SK-N-SH treated with all-trans-retinoic acid at 6 μM for 48 hours (cell line): Measurements from ENCODE around the gene CCDC69.

Experiments used
- ATAC-seq: fragments of 200-7000 bp; cut with Tn5 transposase; 3 replicates; pipeline ENCODE4 v1.9.1; 2020; ENCODE audit warnings: mild to moderate bottlenecking, moderate library complexity
- ARNTL ChIP-seq: fragments of 450-650 bp; formaldehyde crosslinking; IDR thresholded peaks from 2 replicates; pipeline ENCODE4 v1.5.0; 2020; ENCODE audit warnings: low read depth, mild to moderate bottlenecking, moderate library complexity, borderline replicate concordance
- BACH2 ChIP-seq: fragments of 250-450 bp; sonication (Bioruptor Pico); IDR thresholded peaks from 2 replicates; pipeline ENCODE4 v1.9.0; 2021; ENCODE audit warnings: mild to moderate bottlenecking, borderline replicate concordance
- CSDC2 ChIP-seq: fragments of 250-450 bp; sonication (Bioruptor Pico); IDR thresholded peaks from 2 replicates; pipeline ENCODE4 v1.5.0; 2020; ENCODE audit warnings: mild to moderate bottlenecking, moderate library complexity
- ESRRG ChIP-seq: fragments of 250-450 bp; sonication (Bioruptor Pico); IDR thresholded peaks from 2 replicates; pipeline ENCODE4 v1.6.1; 2021; ENCODE audit warnings: mild to moderate bottlenecking
- GLIS3 ChIP-seq: fragments of 250-450 bp; sonication (Bioruptor Pico); IDR thresholded peaks from 2 replicates; pipeline ENCODE4 v1.5.0; 2020; ENCODE audit warnings: mild to moderate bottlenecking, moderate library complexity
- ISL1 ChIP-seq: fragments of 250-450 bp; sonication (Bioruptor Pico); IDR thresholded peaks from 2 replicates; pipeline ENCODE4 v2.1.2; 2022; ENCODE audit warnings: mild to moderate bottlenecking, moderate library complexity
- PPARA ChIP-seq: fragments of 250-450 bp; sonication (Bioruptor Pico); IDR thresholded peaks from 2 replicates; pipeline ENCODE4 v1.5.0; 2020; ENCODE audit warnings: mild to moderate bottlenecking, borderline replicate concordance
- RARB ChIP-seq: fragments of 250-450 bp; sonication (Bioruptor Pico); IDR thresholded peaks from 2 replicates; pipeline ENCODE4 v1.8.0; 2021; ENCODE audit warnings: mild to moderate bottlenecking, moderate library complexity
- SNAI2 ChIP-seq: fragments of 250-450 bp; sonication (Bioruptor Pico); IDR thresholded peaks from 2 replicates; pipeline ENCODE4 v1.5.0; 2020; ENCODE audit warnings: mild to moderate bottlenecking, moderate library complexity
- TCF4 ChIP-seq: fragments of 250-450 bp; sonication (Bioruptor Pico); IDR thresholded peaks from 2 replicates; pipeline ENCODE4 v1.8.0; 2021; ENCODE audit warnings: mild to moderate bottlenecking, moderate library complexity, borderline replicate concordance
- ZC3H10 ChIP-seq: fragments of 250-450 bp; sonication (Bioruptor Pico); IDR thresholded peaks from 2 replicates; pipeline ENCODE4 v1.5.1; 2021; ENCODE audit warnings: mild to moderate bottlenecking, moderate library complexity
- ZFP30 ChIP-seq: fragments of 450-650 bp; formaldehyde crosslinking; IDR thresholded peaks from 2 replicates; pipeline ENCODE4 v1.5.0; 2022; ENCODE audit warnings: mild to moderate bottlenecking, moderate library complexity
- ZNF565 ChIP-seq: fragments of 450-650 bp; formaldehyde crosslinking; conservative IDR thresholded peaks from 2 replicates; pipeline ENCODE4 v1.5.0; 2020; ENCODE audit warnings: low read depth, mild to moderate bottlenecking, moderate library complexity
- ZNF70 ChIP-seq: fragments of 450-650 bp; formaldehyde crosslinking; IDR thresholded peaks from 2 replicates; pipeline ENCODE4 v1.5.0; 2020; ENCODE audit warnings: mild to moderate bottlenecking, moderate library complexity
- TF ChIP-seq, protein P1 (sequence below): fragments of 250-450 bp; sonication (Bioruptor Pico); IDR thresholded peaks from 2 replicates; pipeline ENCODE4 v1.5.0; 2020; ENCODE audit warnings: mild to moderate bottlenecking, moderate library complexity
- TF ChIP-seq, protein P2 (sequence below): fragments of 250-450 bp; sonication (Bioruptor Pico); IDR thresholded peaks from 2 replicates; pipeline ENCODE4 v1.8.0; 2020; ENCODE audit warnings: mild to moderate bottlenecking, moderate library complexity, borderline replicate concordance
- TF ChIP-seq, protein P3 (sequence below): fragments of 250-450 bp; sonication (Bioruptor Pico); IDR thresholded peaks from 2 replicates; pipeline ENCODE4 v1.5.1; 2021; ENCODE audit warnings: mild to moderate bottlenecking, moderate library complexity

The CCDC69 gene

DNA sequence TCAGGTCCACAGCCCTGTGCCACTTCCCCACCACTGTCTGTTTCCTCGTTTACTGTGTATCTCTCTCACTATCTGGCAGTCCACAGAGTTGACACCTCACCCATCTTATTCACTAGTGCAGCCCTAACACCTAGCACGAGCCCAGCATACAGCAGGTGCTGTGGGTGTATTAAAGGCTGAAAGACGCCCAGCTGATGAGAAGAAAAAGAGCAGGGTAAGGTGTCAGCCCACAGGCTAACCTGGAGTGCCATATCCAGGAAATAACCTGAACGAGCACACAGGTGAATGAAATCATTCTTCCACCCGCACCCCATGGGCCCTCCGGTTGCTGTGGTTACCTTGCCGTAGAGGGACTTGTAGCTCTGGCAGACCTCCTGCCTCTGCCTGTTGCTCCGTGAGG lies 84.9 kb downstream of the CCDC69 start:
- ATAC-seq: no peak
- no peak for TF ChIP-seq ARNTL (CRISPR knock-in tag)
- TF ChIP-seq, protein P1, sequence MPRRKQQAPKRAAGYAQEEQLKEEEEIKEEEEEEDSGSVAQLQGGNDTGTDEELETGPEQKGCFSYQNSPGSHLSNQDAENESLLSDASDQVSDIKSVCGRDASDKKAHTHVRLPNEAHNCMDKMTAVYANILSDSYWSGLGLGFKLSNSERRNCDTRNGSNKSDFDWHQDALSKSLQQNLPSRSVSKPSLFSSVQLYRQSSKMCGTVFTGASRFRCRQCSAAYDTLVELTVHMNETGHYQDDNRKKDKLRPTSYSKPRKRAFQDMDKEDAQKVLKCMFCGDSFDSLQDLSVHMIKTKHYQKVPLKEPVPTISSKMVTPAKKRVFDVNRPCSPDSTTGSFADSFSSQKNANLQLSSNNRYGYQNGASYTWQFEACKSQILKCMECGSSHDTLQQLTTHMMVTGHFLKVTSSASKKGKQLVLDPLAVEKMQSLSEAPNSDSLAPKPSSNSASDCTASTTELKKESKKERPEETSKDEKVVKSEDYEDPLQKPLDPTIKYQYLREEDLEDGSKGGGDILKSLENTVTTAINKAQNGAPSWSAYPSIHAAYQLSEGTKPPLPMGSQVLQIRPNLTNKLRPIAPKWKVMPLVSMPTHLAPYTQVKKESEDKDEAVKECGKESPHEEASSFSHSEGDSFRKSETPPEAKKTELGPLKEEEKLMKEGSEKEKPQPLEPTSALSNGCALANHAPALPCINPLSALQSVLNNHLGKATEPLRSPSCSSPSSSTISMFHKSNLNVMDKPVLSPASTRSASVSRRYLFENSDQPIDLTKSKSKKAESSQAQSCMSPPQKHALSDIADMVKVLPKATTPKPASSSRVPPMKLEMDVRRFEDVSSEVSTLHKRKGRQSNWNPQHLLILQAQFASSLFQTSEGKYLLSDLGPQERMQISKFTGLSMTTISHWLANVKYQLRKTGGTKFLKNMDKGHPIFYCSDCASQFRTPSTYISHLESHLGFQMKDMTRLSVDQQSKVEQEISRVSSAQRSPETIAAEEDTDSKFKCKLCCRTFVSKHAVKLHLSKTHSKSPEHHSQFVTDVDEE (CRISPR knock-in tag): no peak

DNA sequence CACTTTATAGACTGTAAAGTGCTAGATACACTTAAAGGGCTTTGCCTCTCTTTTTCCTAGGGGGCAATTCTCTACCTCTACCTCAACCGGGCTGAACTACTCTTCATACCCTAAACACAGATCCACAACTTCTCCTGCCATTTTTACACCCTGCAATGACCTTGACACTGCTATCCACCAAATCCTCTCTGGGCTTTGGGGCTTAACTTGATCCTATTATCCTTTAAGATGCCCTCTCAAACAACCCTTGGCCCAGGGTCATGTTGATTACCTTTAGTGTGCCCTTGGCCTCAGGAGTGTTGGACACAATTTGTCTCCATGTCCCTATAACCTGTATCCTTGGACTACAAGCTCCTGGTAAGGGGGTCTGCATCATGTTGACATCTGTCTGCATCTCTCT lies 85.8 kb downstream of the CCDC69 start:
- ATAC-seq: no peak
- TF ChIP-seq ZNF565 (CRISPR knock-in tag) (no peak), ZC3H10 (CRISPR knock-in tag) (no peak)
- TF ChIP-seq, protein P2, sequence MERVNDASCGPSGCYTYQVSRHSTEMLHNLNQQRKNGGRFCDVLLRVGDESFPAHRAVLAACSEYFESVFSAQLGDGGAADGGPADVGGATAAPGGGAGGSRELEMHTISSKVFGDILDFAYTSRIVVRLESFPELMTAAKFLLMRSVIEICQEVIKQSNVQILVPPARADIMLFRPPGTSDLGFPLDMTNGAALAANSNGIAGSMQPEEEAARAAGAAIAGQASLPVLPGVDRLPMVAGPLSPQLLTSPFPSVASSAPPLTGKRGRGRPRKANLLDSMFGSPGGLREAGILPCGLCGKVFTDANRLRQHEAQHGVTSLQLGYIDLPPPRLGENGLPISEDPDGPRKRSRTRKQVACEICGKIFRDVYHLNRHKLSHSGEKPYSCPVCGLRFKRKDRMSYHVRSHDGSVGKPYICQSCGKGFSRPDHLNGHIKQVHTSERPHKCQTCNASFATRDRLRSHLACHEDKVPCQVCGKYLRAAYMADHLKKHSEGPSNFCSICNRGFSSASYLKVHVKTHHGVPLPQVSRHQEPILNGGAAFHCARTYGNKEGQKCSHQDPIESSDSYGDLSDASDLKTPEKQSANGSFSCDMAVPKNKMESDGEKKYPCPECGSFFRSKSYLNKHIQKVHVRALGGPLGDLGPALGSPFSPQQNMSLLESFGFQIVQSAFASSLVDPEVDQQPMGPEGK (CRISPR knock-in tag): no peak

DNA sequence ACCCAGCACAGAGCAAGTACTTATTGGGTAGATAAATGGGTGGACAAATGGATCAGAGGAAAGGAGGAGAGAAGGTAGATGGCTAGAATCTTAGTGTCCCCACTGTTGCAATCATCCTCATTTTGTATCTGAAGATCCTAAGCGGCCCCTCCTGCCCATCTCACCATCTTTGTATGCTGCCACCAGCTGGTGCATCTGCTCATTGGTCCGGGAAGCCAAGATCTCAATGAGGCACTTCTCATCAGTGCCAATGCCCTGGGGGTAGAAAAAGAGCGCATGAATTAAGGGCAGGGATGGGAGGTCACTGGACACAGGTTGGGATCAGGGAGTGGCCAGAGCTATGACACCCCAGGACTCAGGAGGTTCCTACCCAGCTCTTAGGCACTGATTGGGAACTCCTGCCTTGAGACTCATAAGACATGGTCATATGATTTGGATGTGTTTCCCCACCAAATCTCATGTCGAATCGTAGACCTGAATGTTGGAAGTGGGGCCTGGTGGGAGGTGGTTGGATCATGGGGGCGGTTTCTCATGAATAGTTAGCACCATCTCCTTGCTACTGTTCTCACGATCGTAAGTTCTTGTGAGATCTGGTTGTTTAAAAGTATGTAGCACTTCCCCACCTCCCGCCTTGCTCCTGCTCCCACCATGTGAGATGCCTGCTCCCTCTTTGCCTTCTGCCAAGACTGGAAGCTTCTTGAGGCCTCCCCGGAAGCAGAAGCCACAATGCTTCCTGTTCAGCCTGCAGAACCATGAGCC lies 86.6 kb downstream of the CCDC69 start:
- no peak for ATAC-seq
- TF ChIP-seq ZFP30 (CRISPR knock-in tag) (no peak), TCF4 (CRISPR knock-in tag) (no peak), ZC3H10 (CRISPR knock-in tag) (no peak), ZNF70 (CRISPR knock-in tag) (no peak), PPARA (CRISPR knock-in tag) (no peak)
- TF ChIP-seq, protein P3, sequence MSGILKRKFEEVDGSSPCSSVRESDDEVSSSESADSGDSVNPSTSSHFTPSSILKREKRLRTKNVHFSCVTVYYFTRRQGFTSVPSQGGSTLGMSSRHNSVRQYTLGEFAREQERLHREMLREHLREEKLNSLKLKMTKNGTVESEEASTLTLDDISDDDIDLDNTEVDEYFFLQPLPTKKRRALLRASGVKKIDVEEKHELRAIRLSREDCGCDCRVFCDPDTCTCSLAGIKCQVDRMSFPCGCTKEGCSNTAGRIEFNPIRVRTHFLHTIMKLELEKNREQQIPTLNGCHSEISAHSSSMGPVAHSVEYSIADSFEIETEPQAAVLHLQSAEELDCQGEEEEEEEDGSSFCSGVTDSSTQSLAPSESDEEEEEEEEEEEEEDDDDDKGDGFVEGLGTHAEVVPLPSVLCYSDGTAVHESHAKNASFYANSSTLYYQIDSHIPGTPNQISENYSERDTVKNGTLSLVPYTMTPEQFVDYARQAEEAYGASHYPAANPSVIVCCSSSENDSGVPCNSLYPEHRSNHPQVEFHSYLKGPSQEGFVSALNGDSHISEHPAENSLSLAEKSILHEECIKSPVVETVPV (CRISPR knock-in tag): no peak
- TF ChIP-seq, protein P2 (CRISPR knock-in tag): no peak
- TF ChIP-seq, protein P1 (CRISPR knock-in tag): no peak

DNA sequence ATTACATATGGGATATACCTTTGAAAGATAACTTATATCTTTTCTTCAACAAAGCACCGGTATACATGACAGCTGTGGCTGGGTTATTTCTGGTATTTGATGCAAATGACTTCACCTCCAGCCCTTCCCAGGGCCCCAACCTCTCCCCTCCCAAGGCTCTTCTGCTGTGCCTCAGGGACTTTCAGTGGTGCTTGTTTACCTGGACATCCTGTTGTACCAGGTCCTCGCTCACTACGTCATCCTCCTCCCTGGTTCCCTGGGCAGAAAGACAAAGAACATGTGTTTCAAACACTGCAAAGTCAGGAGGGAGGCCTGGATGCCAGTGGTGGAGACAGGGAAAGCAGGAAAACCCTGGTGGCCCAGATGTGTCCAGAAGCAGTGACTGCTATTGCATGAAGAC lies 89.7 kb downstream of the CCDC69 start:
- no peak for ATAC-seq
- TF ChIP-seq TCF4 (CRISPR knock-in tag): no peak
- no peak for TF ChIP-seq ZNF565 (CRISPR knock-in tag)
- TF ChIP-seq SNAI2 (CRISPR knock-in tag): no peak
- no peak for TF ChIP-seq PPARA (CRISPR knock-in tag)
- no peak for TF ChIP-seq GLIS3 (CRISPR knock-in tag)
- TF ChIP-seq, protein P1 (CRISPR knock-in tag): no peak
- TF ChIP-seq CSDC2: no peak
- TF ChIP-seq ESRRG (CRISPR knock-in tag): no peak
- no peak for TF ChIP-seq BACH2 (CRISPR knock-in tag)
- TF ChIP-seq RARB (CRISPR knock-in tag): no peak
- no peak for TF ChIP-seq ISL1 (CRISPR knock-in tag)
- no peak for TF ChIP-seq ZFP30 (CRISPR knock-in tag)
- TF ChIP-seq, protein P2 (CRISPR knock-in tag): no peak
- TF ChIP-seq ARNTL (CRISPR knock-in tag): no peak
